ENCODE data around the gene NOD1.

NOD1 gene

GRCh38 chr7:30390736-30391636 is 87.6 kb downstream of the NOD1 start:
- TF ChIP-seq TAF1 (IDR thresholded peaks at IDR 0.05; ENCODE audit: borderline replicate concordance, insufficient read depth, low read length) (no peak), SIN3A (IDR thresholded peaks at IDR 0.05; ENCODE audit: borderline replicate concordance, insufficient read depth, low read length) (no peak), FOXP2 (optimal IDR thresholded peaks at IDR 0.05; ENCODE audit: borderline replicate concordance, extremely low read depth, extremely low read length, insufficient read depth) (no peak), POLR2AphosphoS5 (IDR thresholded peaks at IDR 0.05; ENCODE audit: low read depth, low read length) (no peak), REST (IDR thresholded peaks at IDR 0.05; ENCODE audit: insufficient read depth in 1 of 2, low read depth in 2 of 2, low read length in 2 of 2) (no peak)

- TF ChIP-seq REST (IDR thresholded peaks at IDR 0.05; ENCODE audit: insufficient read depth in 1 of 2, low read depth in 2 of 2, low read length in 2 of 2): no peak
- TF ChIP-seq POLR2AphosphoS5 (IDR thresholded peaks at IDR 0.05; ENCODE audit: low read depth, low read length): no peak
- TF ChIP-seq TAF1 (IDR thresholded peaks at IDR 0.05; ENCODE audit: borderline replicate concordance, insufficient read depth, low read length): no peak
- TF ChIP-seq SIN3A (IDR thresholded peaks at IDR 0.05; ENCODE audit: borderline replicate concordance, insufficient read depth, low read length): no peak
- TF ChIP-seq FOXP2 (optimal IDR thresholded peaks at IDR 0.05; ENCODE audit: borderline replicate concordance, extremely low read depth, extremely low read length, insufficient read depth): no peak
These were observed 88.8 kb downstream of the NOD1 start for GRCh38 chr7:30389791-30390190.

- TF ChIP-seq SIN3A (IDR thresholded peaks at IDR 0.05; ENCODE audit: borderline replicate concordance, insufficient read depth, low read length): no peak
- no peak for TF ChIP-seq REST (IDR thresholded peaks at IDR 0.05; ENCODE audit: insufficient read depth in 1 of 2, low read depth in 2 of 2, low read length in 2 of 2)
- no peak for TF ChIP-seq FOXP2 (optimal IDR thresholded peaks at IDR 0.05; ENCODE audit: borderline replicate concordance, extremely low read depth, extremely low read length, insufficient read depth)
- no peak for TF ChIP-seq POLR2AphosphoS5 (IDR thresholded peaks at IDR 0.05; ENCODE audit: low read depth, low read length)
- TF ChIP-seq TAF1 (IDR thresholded peaks at IDR 0.05; ENCODE audit: borderline replicate concordance, insufficient read depth, low read length): no peak
These were observed 96.0 kb downstream of the NOD1 start for GRCh38 chr7:30382607-30383006.

GRCh38 chr7:30380294-30380693 is 98.3 kb downstream of the NOD1 start:
- no peak for TF ChIP-seq POLR2AphosphoS5 (IDR thresholded peaks at IDR 0.05; ENCODE audit: low read depth, low read length)
- TF ChIP-seq TAF1 (IDR thresholded peaks at IDR 0.05; ENCODE audit: borderline replicate concordance, insufficient read depth, low read length): no peak
- no peak for TF ChIP-seq SIN3A (IDR thresholded peaks at IDR 0.05; ENCODE audit: borderline replicate concordance, insufficient read depth, low read length)
- TF ChIP-seq REST (IDR thresholded peaks at IDR 0.05; ENCODE audit: insufficient read depth in 1 of 2, low read depth in 2 of 2, low read length in 2 of 2): no peak
- TF ChIP-seq FOXP2 (optimal IDR thresholded peaks at IDR 0.05; ENCODE audit: borderline replicate concordance, extremely low read depth, extremely low read length, insufficient read depth): no peak

Measured in PFSK-1 (cell line).